GM18909 (cell line): ENCODE results near the gene ABLIM1.

ENCODE experiments used
- ATAC-seq: cut with Tn5 transposase; IDR thresholded peaks from one replicate; pipeline ENCODE4 v1.9.1; 2021; ENCODE audit warnings: mild to moderate bottlenecking; ENCODE audit not compliant: unreplicated experiment, poor library complexity

ABLIM1 gene

DNA sequence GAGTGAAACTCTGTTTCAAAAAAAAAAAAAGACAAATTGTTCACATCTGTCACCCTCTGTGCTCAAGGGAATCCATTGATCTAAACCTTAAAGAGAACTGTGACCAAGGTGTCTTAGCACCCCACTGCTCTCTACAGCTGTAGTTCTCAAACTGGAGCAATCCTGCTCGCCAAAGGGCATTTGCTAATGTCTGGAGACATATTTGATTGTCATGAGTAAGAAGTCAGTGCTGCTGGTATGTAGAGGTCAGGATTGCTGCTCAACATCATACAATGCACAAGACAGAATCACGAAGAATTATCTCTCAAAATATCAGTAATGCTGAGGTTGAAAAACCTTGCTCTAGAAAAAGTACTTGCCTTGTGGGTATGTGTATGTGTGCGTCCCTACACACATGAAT lies 30.0 kb downstream of the ABLIM1 start:
- no peak for ATAC-seq

DNA sequence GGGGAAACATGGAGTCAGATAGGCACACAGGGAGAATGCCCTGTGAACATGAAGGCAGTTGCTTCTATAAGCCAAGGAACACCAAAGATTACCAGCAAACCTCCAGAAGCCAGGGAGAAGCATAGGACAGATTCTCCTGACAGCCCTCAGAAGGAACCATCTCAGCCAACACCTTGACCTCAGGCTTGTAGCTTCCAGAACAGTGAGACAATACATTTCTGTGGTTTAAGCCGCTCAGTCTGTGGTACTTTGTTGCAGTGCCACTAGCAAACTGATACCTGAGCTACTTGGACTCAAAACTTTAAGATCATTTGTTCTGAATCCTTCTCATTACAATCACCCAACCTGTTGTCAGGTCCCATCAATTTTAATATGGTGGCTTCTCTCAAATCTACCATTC lies 31.2 kb downstream of the ABLIM1 start:
- no peak for ATAC-seq

DNA sequence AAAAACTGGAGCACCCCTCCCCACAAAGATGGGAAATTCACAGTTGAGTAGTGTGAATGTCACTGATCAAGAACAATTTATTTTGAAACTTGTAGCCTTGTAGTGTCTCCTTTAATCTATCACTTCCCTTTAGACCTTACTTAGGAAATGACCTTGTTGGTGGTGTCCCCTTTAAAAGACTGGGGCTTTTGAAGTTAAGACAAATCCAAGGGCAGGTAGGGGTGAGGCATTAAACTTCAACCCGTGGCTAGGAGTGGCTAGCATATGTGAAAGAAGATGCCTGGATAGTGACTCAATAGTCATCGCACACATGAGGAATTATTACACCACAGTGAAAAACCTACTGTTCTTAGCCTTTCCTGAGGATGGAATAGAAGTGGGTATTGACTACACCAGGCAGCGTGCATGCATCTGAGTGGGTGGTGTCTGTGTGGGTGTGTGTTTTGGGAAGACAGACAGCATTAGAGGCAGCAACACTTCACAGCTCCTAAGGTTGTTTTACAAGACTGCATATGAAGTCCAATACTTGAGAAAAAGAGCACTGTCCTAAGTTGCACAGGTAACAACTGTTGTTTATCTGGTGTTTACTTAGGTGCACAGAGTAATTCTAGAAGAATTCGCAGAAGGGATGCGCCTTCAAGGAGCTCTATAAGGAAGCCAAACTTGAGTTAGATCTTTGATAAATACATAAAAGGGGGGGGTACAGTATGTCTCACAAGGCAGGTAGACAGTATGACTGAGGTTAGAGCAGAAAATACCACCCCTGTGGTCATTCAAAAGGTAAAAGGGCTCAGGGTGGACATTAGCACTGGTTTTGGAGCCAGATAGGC lies 32.9 kb downstream of the ABLIM1 start:
- ATAC-seq: no peak

DNA sequence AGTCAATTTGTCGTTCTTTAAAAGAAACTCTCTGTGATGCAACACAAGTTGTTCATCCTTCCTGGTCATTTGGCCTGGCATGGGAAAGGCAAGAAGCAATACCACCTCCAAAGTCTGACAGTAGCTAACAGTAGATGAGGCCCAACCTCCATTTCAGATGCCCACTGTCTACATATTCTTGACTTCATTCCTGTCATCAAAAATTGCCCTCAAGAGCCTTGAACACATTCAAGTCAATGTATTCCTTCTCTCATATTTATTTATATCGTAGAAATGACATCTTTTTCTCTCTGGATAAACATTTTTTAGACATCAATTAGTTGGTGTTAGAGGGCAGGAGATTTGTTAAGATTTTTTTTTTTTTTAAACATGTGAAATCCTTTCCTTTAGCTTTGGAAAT lies 33.7 kb downstream of the ABLIM1 start:
- no peak for ATAC-seq

DNA sequence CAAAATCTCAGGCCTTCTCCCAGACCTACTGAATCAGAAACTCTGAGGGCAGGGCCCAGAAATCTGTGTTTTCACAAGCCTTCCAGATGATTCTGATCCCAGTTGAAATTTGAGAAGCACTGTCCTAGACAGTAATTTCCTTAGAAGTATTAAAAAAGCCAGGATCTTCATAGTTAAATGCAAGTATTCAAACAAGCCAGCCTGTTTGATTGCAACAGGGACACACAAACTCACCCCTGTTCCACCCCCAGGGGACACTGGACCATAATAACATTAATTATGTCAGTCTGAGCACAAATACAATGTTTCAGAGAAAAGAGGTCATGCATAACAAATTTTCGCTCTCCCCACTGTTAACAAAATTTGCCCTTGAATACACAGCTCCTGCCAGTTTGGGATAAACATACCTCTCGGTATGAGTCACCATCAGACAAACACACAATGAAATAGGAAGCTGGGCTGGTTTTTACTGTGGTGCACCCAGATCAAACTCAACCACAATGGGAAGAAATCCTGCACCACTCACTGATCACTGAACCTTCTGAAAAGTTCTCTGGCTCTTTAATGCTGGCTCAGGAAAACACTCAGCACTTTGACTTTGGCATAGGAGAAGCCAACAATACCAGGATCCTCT lies 34.3 kb downstream of the ABLIM1 start:
- ATAC-seq: no peak

DNA sequence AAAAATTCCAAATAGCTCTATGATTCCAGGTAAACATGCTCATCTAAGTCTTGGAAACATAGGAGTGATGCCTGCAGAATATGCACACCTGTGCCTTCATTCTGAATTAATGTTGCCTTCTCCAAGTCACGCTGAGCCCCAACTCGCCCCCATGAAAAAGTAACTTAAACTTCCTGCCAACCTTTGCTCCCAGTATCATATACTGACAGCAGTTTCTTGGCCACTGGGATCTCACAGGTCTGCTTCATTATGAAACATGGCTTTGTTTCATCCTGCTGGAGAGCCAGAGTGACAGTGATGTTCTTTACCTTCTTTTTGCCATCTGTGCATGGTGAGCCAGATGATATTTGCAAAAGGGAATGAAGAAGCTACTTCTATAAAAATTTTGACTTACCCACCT lies 34.9 kb downstream of the ABLIM1 start:
- no peak for ATAC-seq

DNA sequence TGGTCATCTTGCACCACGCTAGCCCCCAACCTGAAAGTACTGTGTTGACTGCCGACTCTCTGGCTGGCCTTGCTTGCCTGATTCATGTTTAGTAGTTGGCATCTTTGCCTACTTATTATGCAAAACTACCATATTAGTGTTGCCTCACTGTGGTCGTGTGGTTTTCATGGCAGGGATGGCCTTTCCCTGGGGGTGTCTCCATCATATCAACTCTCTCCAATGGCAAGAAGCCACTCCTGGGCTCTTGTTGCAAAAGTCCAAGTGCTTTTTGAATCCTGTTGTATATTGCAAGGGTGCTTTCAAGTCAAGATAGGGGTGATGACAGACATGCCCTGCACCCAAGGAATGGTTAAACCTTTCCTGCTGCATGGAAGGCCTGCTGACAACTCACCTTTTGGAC lies 39.4 kb downstream of the ABLIM1 start:
- ATAC-seq: no peak

DNA sequence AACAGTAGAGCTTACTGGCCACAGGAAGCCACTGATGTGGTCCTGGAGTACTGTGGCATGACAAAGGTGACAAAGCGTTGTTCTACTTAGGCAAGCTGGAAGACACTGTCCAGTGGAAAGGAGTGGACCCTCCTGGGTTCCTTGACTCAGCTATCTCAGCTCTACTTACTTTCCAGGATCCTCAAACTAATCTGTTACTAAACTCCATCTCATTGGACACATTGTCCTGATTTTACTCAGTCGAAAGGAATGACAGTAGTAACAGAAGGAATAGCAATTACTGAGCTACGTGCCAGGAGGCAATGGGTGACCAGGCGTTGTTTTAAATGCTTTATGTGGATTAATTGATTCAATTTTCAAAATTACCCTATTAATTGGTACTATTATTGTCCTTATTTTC lies 41.6 kb downstream of the ABLIM1 start:
- ATAC-seq: no peak

DNA sequence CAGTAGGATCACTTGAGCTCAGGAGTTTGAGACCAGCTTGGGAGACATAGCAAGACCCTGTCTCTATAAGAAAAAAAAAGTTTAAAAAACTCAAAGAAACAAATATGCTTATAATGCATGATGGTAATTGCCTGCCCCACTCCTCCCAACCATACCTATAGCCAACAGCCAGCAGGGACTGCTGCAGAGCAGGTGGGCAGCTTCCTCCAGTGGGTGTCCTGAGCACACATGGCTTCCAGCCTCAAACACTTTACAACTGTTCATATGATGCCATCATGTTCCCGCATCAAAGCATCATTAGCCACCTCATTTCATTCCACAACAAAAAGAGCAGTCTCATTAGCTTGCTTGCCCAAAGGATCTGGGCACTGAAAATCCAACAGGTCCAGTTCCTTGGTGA lies 42.0 kb downstream of the ABLIM1 start:
- ATAC-seq: no peak

DNA sequence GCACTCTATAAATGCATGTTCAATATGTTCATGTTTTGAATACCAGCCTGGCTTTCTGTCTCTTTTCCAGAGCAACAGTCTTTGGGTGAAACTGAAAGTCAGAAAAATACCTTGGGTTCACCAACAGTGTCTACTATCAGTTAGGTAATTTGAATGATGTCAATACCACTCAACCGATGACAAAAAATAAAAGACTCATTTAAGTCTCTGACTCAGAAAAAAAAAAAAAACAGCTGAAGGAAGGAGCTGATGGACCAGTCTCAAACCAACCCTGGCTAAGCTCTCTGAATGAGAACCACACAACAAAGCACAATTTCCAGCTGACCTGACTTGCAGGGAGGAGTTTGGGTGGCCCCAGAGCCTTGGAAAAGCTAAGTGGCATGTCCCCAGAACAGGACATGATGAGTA lies 42.5 kb downstream of the ABLIM1 start:
- peak; percentile 93 for ATAC-seq

DNA sequence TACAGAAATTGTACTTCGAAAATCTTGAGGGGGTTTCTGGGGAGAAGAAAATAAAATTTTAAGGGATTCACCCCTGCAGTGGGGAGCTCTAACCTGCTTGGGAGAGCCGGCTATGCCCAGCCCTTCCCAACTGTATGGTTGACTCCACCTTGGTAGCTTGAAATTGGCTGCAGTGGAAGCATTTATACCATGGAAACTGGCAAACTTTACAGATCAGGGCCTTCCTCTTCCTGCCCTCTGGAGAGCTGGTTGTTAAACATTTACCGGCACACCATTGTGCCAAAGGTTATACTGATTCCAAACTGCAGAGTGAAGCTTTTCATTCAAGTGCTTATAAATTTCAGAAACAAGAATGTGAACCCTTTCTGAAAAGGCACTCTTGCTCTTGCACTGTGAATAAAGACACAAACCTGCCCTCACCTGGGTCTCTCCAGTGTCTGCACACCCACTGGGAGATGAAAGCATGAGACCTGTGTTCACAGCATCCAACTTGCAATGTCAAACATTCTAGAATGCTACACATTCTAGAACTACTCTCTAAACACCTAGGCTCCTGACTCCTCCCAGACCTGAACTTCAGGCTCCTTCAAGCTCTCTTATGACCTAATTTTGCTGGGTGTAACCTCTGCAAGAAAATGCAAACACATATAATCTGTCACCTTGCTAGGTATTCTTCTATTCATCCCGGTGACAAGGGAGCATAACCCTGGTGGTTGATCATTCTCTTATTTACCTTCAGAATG lies 44.7 kb downstream of the ABLIM1 start:
- ATAC-seq: no peak

DNA sequence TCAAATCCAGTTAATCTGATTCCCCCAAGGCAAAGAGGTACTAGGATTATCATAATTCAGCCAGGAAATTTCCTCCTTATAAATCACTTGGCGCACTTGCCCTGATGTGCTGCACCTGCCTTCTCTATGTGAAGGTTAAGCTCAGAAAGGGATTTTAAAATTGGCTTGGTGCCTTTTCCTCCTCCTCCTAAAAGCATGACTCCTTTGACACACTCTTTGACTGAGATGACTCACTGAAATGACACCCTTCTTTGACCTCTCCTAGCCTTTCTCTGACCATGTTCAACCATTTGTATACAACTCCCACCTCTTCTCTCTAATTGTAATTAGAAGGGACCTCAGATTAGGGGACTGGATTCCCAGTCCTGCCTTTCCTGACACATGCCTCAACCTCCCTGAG lies 46.5 kb downstream of the ABLIM1 start:
- no peak for ATAC-seq

DNA sequence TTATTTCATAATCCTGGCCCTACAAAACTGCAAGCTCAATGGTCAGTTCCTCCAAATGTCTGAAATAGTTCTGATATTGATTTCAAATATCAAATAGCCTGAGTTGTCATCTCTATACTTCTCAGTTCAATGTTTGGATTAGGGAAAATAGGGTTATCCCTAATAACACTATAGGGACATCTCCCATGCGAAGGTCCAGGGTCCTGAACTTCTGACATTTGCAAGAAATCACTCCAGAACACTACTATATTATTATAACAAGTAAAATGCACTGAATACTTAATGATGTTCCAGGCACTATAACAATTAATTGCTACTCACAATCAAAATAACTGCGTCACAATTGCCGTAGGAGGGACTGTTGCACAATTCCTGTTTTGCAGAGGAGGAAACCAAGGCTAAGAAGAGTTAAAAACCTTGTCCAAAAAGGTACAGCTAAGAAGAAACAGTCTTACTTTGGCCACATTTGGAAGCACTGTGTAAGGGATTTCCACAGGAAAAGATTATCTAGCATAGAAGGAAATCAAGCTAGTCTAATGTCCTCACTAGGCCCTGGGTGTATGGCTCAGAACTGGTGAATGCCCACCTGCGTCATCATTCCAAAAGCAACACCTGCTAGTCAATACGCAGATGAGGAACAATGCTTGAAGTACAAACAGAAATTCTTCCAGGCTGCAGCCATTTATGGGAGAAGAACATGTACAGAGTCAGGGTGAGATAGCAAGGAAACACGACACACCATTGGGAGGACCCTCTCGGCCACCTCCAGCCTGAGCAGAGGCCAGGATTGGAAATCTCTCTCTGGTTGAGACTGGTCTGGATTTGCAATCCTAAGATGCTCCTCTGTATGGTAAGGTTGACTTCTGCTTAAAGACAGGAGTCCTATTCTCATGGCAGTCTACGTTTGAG lies 48.3 kb downstream of the ABLIM1 start:
- ATAC-seq: no peak

DNA sequence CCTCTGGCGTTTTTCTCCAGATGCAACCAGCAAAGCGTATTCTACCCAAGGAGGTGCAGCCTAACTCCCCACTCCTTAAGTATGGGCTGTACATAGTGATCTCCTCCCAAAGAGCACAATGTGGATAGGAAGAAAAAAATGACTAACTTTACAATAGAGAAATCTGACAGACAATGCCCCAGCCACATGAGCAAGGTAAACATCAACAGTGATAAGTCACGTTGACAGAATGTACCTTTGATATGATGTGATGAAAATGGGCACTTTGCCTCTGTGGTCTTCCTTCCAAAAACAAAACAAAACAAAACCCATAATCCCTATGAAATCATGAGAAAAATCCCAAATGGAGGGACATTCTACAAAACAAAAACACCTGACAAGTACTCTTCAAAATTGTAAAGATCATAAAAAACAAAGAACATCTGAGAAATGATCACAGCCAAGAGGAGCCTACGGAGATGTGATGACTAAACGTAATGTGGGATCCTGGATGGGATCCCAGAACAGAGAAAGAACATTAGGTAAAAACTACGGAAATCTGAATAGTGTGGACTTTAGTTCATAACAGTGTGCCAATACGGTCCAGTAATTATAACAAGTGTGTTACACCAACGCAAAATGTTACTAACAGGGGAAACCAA lies 50.6 kb downstream of the ABLIM1 start:
- no peak for ATAC-seq

DNA sequence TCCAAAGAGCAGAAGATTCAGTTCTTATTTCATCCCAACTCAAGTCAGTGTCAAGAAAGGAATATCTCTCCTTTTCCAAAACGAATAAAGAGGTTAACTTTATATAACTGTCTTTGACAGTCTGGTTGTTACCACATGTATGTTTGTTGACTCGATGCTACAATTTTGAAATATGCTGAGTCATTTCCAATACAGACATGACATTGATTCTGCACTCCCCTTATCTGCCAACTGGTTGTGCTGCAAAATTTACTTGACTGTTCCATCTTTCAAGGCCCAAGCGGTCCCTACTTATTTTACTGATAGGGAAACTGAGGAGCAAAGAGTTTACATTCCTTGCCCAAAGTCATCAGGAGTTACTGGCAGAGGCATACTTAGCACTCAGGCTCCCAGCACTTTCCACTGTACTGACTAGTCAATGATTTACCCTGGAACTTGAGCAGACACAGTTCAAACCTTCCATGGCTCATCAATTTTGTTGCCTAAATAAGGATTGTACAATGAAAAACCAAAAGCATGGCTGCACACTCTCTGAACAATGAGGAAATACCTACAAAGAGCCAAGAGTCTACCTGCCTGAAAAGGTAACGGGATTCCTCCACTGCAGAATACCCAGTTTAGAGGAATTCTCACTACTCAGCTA lies 52.8 kb downstream of the ABLIM1 start:
- ATAC-seq: peak; percentile 55

DNA sequence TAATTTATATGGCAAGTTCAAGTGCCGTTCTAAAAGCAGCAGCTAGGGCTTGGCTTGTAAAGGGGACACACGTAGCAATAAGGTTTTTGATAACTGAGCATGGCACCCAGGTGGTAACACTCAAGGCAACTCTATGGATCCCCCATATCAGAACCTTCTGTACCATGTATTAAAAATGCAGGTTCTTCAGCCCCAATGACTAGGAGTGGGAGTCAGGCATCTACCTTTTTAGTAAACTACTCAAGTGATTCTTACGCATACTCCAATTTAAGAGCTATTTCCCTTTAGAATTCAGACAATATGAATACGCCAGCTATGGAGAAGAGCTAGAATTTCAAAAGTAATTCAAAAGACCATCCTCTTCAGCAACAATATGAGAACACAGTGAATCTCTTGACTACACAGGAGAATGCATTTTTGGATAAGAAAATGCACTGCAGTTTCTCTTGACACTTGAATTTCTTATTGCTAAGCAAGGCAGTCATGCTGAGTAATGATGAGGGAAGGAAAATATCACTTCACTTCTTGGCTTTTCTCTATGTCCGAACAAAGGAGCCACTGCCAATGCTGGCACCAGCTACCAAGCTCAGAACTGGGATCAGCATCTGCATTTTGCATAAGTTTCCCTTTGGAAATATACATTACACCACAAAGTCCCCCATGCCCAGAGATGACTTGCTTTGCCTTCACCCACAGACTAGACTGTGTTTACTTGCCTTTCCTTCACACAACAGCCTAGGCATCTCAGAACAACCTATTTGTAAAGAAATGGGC lies 53.5 kb downstream of the ABLIM1 start:
- ATAC-seq: no peak

DNA sequence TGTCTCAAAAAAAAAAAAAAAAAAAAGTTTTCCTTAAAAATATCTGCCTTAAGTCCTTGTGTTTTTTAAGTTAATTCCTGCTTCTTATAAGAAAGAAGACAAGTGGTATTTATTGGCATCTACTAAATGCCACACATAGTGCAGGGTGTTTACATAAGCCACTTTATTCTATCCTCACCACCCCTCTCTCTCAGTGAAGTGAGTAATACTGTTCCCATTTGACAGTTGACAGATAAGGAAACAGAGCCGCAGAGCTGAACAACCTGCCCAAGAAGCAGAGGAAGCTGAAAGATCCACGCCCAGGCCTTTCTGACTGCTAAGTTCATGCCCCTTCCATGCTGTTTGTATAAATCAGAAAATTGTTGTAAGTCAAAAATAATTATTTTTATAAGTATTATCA lies 54.1 kb downstream of the ABLIM1 start:
- ATAC-seq: peak; percentile 40

DNA sequence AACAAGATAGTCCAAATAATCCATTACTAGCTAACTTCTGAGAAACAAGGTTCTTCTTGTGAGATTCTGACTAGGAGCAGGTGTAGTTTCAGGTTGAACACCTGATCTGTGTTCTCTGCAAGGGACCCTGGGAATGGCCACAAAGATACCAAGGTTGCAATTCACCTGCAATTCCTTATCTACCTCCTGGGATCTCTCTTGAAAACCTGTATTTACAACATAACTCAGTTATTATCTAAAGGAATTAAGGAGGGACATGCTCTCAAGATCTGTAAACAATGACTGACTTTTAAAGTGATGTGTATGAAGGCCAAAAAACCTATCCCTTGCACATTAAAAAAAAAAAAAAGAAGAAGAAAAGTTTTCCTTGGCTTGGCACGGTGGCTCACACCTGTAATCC lies 54.8 kb downstream of the ABLIM1 start:
- no peak for ATAC-seq

DNA sequence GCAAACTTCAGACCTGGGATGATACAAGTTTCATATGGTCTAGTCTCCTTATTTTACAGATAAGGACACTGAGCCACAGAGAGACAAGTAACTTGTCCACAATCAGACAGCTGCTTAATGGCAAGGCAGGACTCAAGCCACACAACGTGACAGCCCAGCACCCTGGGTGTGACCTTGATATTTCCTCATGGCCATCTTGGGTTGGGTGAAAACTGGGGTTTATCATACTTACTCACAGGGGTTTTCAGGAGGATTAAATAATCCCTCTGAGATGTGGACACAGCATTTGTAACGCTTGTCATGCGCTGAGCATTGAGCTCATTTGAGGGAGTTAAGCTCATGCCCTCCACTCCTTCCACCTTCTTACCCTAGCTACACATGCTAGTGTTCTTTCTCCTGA lies 58.0 kb downstream of the ABLIM1 start:
- no peak for ATAC-seq
